Testis (tissue), 2 donors: ENCODE measurements around the gene IPO4.

Experiments
- CTCF ChIP-seq, 3 experiments: fragments of 450-650 bp in 2 of 3; fragments of 200-600 bp in 1 of 3; sonication (generic) in 1 of 3; IDR thresholded peaks; one replicate each; pipeline ENCODE4 v1.5.1; 2016 to 2019; ENCODE audit warnings: antibody characterized with exemption in 3 of 3, mild to moderate bottlenecking in 2 of 3, moderate library complexity in 1 of 3
- POLR2A ChIP-seq: fragments of 450-650 bp; IDR thresholded peaks from one replicate; pipeline ENCODE4 v1.6.1; 2017; ENCODE audit warnings: antibody characterized with exemption, mild to moderate bottlenecking, moderate library complexity

- TF ChIP-seq POLR2A (no peak), CTCF (IDR thresholded peaks at IDR 0.05) (no peak)
These were observed 31.3 kb downstream of the IPO4 start for GRCh38 chr14:24157331-24157730.
